HCT116 (cell line): ENCODE measurements around the gene OAT. TPM values are rescaled to one million over a fixed set of nuclear protein-coding genes. Genes with fewer than 3 reads are reported as not detected.

Experiments
- ATAC-seq: fragments of 200-7000 bp; cut with Tn5 transposase; 2 replicates; pipeline ENCODE4 v1.9.1; 2020; ENCODE audit warnings: mild to moderate bottlenecking, moderate library complexity
- BruUV-seq: library from RNA; stranded (reverse); fragments of 400-500 nt; replicated peaks from 2 replicates; lab custom pipeline; 2021; lab: Mats Ljungman, UMichigan
- CTCF ChIA-PET: fragments of 300-600 bp; sonication (Branson Sonifier 250); formaldehyde crosslinking; loops from one replicate; lab custom pipeline; 2021; ENCODE audit warnings: antibody characterized with exemption; lab: Charles Lee
- POLR2A ChIA-PET: fragments of 300-600, 350-600 bp; sonication (Branson Sonifier 250); formaldehyde crosslinking; loops from one replicate; lab custom pipeline; 2021; ENCODE audit warnings: antibody characterized with exemption; lab: Charles Lee
- RAD21 ChIA-PET, 2 experiments: fragments of 300-600 bp; sonication (Branson Sonifier 250); formaldehyde crosslinking; loops; one replicate each; lab custom pipeline; 2023; ENCODE audit warnings: low total read pairs in 2 of 2; ENCODE audit not compliant: uncharacterized antibody in 2 of 2, unreplicated experiment in 2 of 2, low non-redundant PET in 1 of 2; lab: Charles Lee
- DNase-seq: peaks from one replicate; pipeline ENCODE4 v3.0.0-alpha.2; 2010; ENCODE audit warnings: low read depth, low spot score
- H2AFZ ChIP-seq: fragments of 200-600 bp; shearing (Covaris generic), sonication (generic); 2 replicates; pipeline ENCODE4 v1.6.1; 2017; ENCODE audit warnings: low read depth, mixed run types, mixed read lengths, antibody characterized with exemption, low read length; ENCODE audit not compliant: poor library complexity, severe bottlenecking
- H3K27ac ChIP-seq: 2 replicates; pipeline ENCODE4 v1.5.1; 2012; ENCODE audit warnings: low read depth, low read length
- H3K27me3 ChIP-seq: fragments of 200-600 bp; sonication (generic); 2 replicates; pipeline ENCODE4 v1.6.1; 2016; ENCODE audit warnings: mixed run types, low read length, mixed read lengths; ENCODE audit not compliant: insufficient read depth
- H3K36me3 ChIP-seq, 2 experiments: fragments of 200-500 bp in 1 of 2; fragments of 200-600 bp in 1 of 2; sonication (Bioruptor generic) in 1 of 2; sonication (generic) in 1 of 2; 2 replicates each; pipeline versions ENCODE4 v1.5.1 to v1.6.1; 2014 to 2016; ENCODE audit warnings: low read length in 2 of 2, inconsistent platforms in 1 of 2, mixed read lengths in 1 of 2, mixed run types in 1 of 2; ENCODE audit not compliant: insufficient read depth in 2 of 2, control insufficient read depth in 1 of 2
- H3K4me1 ChIP-seq, 2 experiments: fragments of 200-600 bp in 1 of 2; sonication (generic) in 1 of 2; 2 replicates each; pipeline versions ENCODE4 v1.5.1 to v1.6.1; 2012 to 2017; ENCODE audit warnings: low read length in 2 of 2, inconsistent platforms in 1 of 2, mild to moderate bottlenecking in 1 of 2, mixed read lengths in 1 of 2, mixed run types in 1 of 2, moderate library complexity in 1 of 2; ENCODE audit not compliant: insufficient read depth in 2 of 2, control insufficient read depth in 1 of 2
- H3K4me2 ChIP-seq: fragments of 200-600 bp; sonication (generic); 2 replicates; pipeline ENCODE4 v1.6.1; 2017; ENCODE audit warnings: mixed run types, low read length, mixed read lengths
- H3K4me3 ChIP-seq, 2 experiments: fragments of 200-600 bp in 1 of 2; sonication (generic) in 1 of 2; replicated peaks in 1 of 2; 2 replicates each; pipeline ENCODE4 v1.5.1; 2011 to 2016; ENCODE audit warnings: low read length in 2 of 2, control low read depth in 1 of 2, low read depth in 1 of 2, mild to moderate bottlenecking in 1 of 2, mixed read lengths in 1 of 2, mixed run types in 1 of 2
- H3K79me2 ChIP-seq: fragments of 200-600 bp; sonication (generic); 2 replicates; pipeline ENCODE4 v1.6.1; 2017; ENCODE audit warnings: mild to moderate bottlenecking, mixed run types, low read length, moderate library complexity, mixed read lengths; ENCODE audit not compliant: insufficient read depth
- H3K9ac ChIP-seq: fragments of 200-600 bp; sonication (generic); 2 replicates; pipeline ENCODE4 v1.6.1; 2016; ENCODE audit warnings: low read length, mixed read lengths
- H3K9me2 ChIP-seq: fragments of 200-600 bp; sonication (generic), shearing (Covaris generic); 2 replicates; pipeline ENCODE4 v1.6.1; 2017; ENCODE audit warnings: mixed run types, mild to moderate bottlenecking, moderate library complexity; ENCODE audit not compliant: insufficient read depth
- H3K9me3 ChIP-seq, 2 experiments: fragments of 200-500 bp in 1 of 2; fragments of 200-600 bp in 1 of 2; sonication (Bioruptor generic) in 1 of 2; sonication (generic) in 1 of 2; 2 replicates each; pipeline ENCODE4 v1.6.1; 2014 to 2017; ENCODE audit warnings: low read length in 2 of 2, mixed read lengths in 2 of 2, inconsistent platforms in 1 of 2, low read depth in 1 of 2, mild to moderate bottlenecking in 1 of 2, mixed run types in 1 of 2, moderate library complexity in 1 of 2; ENCODE audit not compliant: control insufficient read depth in 1 of 2, insufficient read depth in 1 of 2
- H4K20me1 ChIP-seq: fragments of 200-600 bp; sonication (generic), shearing (Covaris generic); 2 replicates; pipeline ENCODE4 v1.6.1; 2017; ENCODE audit warnings: mixed run types, mild to moderate bottlenecking, moderate library complexity; ENCODE audit not compliant: insufficient read depth
- CBX3 ChIP-seq: IDR thresholded peaks from 2 replicates; pipeline ENCODE4 v1.6.1; 2012; ENCODE audit warnings: low read depth
- CEBPB ChIP-seq: IDR thresholded peaks from 2 replicates; pipeline ENCODE4 v1.6.1; 2012; ENCODE audit warnings: low read depth
- EGR1 ChIP-seq: IDR thresholded peaks from 2 replicates; pipeline ENCODE4 v1.6.1; 2012; ENCODE audit warnings: low read depth
- ELF1 ChIP-seq: IDR thresholded peaks from 2 replicates; pipeline ENCODE4 v1.6.1; 2012; ENCODE audit warnings: low read depth, borderline replicate concordance
- FOSL1 ChIP-seq: IDR thresholded peaks from 2 replicates; pipeline ENCODE4 v1.6.1; 2012; ENCODE audit warnings: low read depth
- JUND ChIP-seq: IDR thresholded peaks from 2 replicates; pipeline ENCODE4 v1.6.1; 2012
- POLR2AphosphoS5 ChIP-seq: IDR thresholded peaks from 2 replicates; pipeline ENCODE4 v1.6.1; 2011; ENCODE audit warnings: mild to moderate bottlenecking, low read depth, low read length, moderate library complexity
- SIN3A ChIP-seq: IDR thresholded peaks from 2 replicates; pipeline ENCODE4 v1.6.1; 2012; ENCODE audit warnings: low read depth
- SP1 ChIP-seq: IDR thresholded peaks from 2 replicates; pipeline ENCODE4 v1.6.1; 2012; ENCODE audit warnings: low read depth
- SRF ChIP-seq: IDR thresholded peaks from 2 replicates; pipeline ENCODE4 v1.6.1; 2012; ENCODE audit warnings: low read depth
- TCF7L2 ChIP-seq: IDR thresholded peaks from 2 replicates; pipeline ENCODE4 v1.7.0; 2011; ENCODE audit warnings: borderline replicate concordance, inconsistent platforms; ENCODE audit not compliant: insufficient read depth, insufficient read length; ENCODE audit errors: extremely low read depth
- ZBTB33 ChIP-seq: IDR thresholded peaks from 2 replicates; pipeline ENCODE4 v1.6.1; 2011; ENCODE audit warnings: mild to moderate bottlenecking, low read length, moderate library complexity; ENCODE audit not compliant: insufficient replicate concordance; ENCODE audit errors: extremely low read depth
- intact Hi-C: fragments of 100-400 bp; cut with micrococcal nuclease; formaldehyde crosslinking; loops from 2 replicates; pipeline ENCODE4 v1.10.0; 2022
- total RNA-seq: library from RNA; stranded (reverse); gene quantifications from one replicate; pipeline ENCODE4 v1.2.1, GENCODE V29; 2021; ENCODE audit not compliant: unreplicated experiment
- TF ChIP-seq, protein P1 (sequence below): IDR thresholded peaks from 2 replicates; pipeline ENCODE4 v1.6.1; 2012
- TF ChIP-seq, protein P2 (sequence below), 3 experiments: fragments of 200-600 bp in 1 of 3; sonication (generic) in 1 of 3; IDR thresholded peaks in 2 of 3; conservative IDR thresholded peaks in 1 of 3; 2 replicates each; pipeline ENCODE4 v1.5.1; 2012 to 2017; ENCODE audit warnings: low read depth in 2 of 3, low read length in 2 of 3, antibody characterized with exemption in 1 of 3, borderline replicate concordance in 1 of 3, control low read depth in 1 of 3, mild to moderate bottlenecking in 1 of 3, mixed read lengths in 1 of 3, mixed run types in 1 of 3, moderate library complexity in 1 of 3; ENCODE audit not compliant: insufficient read depth in 1 of 3

OAT gene
- total RNA-seq, 1 experiment from 2014 or later, result 133 TPM

DNA sequence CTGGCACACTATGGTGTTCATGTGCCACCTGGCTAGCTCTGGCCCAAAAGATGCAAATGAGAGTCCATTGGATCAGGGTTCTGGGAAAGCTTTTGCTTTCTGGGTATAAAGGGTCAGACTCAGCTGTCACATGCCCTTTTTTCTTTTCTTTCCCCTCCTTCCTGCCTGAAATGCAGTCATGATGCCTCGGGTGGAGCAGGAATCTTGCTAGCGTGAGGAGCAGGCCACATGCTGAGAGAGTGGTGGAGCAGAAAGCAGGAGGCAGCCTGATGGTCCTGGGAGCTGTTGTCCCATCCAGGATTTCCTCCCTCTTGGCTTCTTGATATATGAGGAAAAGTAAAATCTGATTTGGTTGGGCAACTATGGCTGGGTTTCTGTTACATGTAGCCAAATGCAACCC, 40.2 kb upstream of the OAT start:
- Histone ChIP-seq H4K20me1 (no peaks in the 10 kb centered on the region), H3K36me3 (no peaks in the 10 kb centered on the region), H3K9me3 (no peaks in the 10 kb centered on the region), H3K4me2 (no peak overlapping the region), H3K9ac (no peak overlapping the region), H3K4me3 (no peak overlapping the region), H3K9me2 (no peaks in the 10 kb centered on the region), H3K4me1 (peaks cover 6 to 32% of the 10 kb centered on the region in 2 experiments; a peak in 3 of 4 replicates), H3K79me2 (no peaks in the 10 kb centered on the region), H2AFZ (no peak overlapping the region), H3K27me3 (no peaks in the 10 kb centered on the region; the same call in 1 of the 2 replicates), H3K27ac (no peak overlapping the region)
- no TSS peak for BruUV-seq
- TF ChIP-seq EGR1 (no peak), SRF (no peak), POLR2AphosphoS5 (no peak), CBX3 (no peak), SIN3A (no peak), TCF7L2 (no peak), ELF1 (no peak), CEBPB (no peak), JUND (no peak), ZBTB33 (no peak), FOSL1 (no peak), SP1 (no peak)
- TF ChIP-seq, protein P1, sequence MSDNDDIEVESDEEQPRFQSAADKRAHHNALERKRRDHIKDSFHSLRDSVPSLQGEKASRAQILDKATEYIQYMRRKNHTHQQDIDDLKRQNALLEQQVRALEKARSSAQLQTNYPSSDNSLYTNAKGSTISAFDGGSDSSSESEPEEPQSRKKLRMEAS, result no peak
- TF ChIP-seq, protein P2, sequence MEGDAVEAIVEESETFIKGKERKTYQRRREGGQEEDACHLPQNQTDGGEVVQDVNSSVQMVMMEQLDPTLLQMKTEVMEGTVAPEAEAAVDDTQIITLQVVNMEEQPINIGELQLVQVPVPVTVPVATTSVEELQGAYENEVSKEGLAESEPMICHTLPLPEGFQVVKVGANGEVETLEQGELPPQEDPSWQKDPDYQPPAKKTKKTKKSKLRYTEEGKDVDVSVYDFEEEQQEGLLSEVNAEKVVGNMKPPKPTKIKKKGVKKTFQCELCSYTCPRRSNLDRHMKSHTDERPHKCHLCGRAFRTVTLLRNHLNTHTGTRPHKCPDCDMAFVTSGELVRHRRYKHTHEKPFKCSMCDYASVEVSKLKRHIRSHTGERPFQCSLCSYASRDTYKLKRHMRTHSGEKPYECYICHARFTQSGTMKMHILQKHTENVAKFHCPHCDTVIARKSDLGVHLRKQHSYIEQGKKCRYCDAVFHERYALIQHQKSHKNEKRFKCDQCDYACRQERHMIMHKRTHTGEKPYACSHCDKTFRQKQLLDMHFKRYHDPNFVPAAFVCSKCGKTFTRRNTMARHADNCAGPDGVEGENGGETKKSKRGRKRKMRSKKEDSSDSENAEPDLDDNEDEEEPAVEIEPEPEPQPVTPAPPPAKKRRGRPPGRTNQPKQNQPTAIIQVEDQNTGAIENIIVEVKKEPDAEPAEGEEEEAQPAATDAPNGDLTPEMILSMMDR (IDR thresholded peaks at IDR 0.05 in 2 of 3, conservative IDR thresholded peaks at IDR 0.05 in 1 of 3; ENCODE audit: borderline replicate concordance in 1 of 3, insufficient read depth in 1 of 3, low read depth in 2 of 3, low read length in 2 of 3), result no peak
- intact Hi-C loops, result no loop called here
- ATAC-seq (no peak), DNase-seq (no peak)
- CTCF ChIA-PET, result no interaction called here
- POLR2A ChIA-PET, result no interaction called here
- RAD21 ChIA-PET, result no interaction called here
